Neural progenitor cell (in vitro differentiated cells): ENCODE data around the gene DOK7.

ENCODE experiments used
- CTCF ChIP-seq: fragments of 200-600 bp; sonication (generic); IDR thresholded peaks from 2 replicates; pipeline ENCODE4 v1.5.1; 2017; ENCODE audit warnings: antibody characterized with exemption, mild to moderate bottlenecking
- EZH2 ChIP-seq: fragments of 200-600 bp; sonication (generic); IDR thresholded peaks from 2 replicates; pipeline ENCODE4 v1.6.1; 2017; ENCODE audit warnings: antibody characterized with exemption, mild to moderate bottlenecking, moderate library complexity
- EZH2phosphoT487 ChIP-seq: fragments of 200-600 bp; sonication (generic); IDR thresholded peaks from 2 replicates; pipeline ENCODE4 v1.6.1; 2017; ENCODE audit warnings: antibody characterized with exemption

GRCh38 chr4:3475041-3475712 lies 12.1 kb downstream of the DOK7 start:
- TF ChIP-seq CTCF (no peak), EZH2phosphoT487 (no peak), EZH2 (no peak)
